ENCODE results near the gene PLCH1. TPM values are rescaled to one million over a fixed set of nuclear protein-coding genes. Genes with fewer than 3 reads are reported as not detected.

The PLCH1 gene
- total RNA-seq, 4 donors from 2014 or later: 0.19 to 2.1 (median 0.28) TPM

DNA sequence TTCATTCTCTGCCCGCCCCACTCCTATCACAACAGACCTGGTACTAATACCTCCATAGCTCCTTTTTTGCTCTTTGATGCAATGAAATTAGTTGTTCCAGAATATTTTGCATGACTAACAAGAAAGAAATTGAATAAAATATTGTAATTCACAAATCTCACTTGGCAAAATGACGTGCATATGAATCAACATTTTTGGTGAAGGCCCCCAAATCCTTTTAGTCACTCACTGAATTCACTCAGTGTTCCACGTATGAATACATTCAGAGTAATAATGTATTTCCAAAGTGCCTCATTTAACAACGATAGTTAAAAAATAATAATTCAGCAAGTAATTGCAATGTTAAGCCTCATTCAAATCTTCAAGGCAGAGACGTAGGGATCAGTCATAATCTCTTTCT lies 302.8 kb downstream of the PLCH1 start:
- H3K27me3 ChIP-seq: no peaks in the 10 kb centered on the region
- WGBS, 2 donors: 48 to 61% methylated on average over 5 of the region's 5 CpGs
- intact Hi-C loops (cut with DNase I): no loop called here
- no peaks in the 10 kb centered on the region for H3K9me3 ChIP-seq
- no peaks in the 10 kb centered on the region for H3K4me1 ChIP-seq
- TF ChIP-seq, protein P1, sequence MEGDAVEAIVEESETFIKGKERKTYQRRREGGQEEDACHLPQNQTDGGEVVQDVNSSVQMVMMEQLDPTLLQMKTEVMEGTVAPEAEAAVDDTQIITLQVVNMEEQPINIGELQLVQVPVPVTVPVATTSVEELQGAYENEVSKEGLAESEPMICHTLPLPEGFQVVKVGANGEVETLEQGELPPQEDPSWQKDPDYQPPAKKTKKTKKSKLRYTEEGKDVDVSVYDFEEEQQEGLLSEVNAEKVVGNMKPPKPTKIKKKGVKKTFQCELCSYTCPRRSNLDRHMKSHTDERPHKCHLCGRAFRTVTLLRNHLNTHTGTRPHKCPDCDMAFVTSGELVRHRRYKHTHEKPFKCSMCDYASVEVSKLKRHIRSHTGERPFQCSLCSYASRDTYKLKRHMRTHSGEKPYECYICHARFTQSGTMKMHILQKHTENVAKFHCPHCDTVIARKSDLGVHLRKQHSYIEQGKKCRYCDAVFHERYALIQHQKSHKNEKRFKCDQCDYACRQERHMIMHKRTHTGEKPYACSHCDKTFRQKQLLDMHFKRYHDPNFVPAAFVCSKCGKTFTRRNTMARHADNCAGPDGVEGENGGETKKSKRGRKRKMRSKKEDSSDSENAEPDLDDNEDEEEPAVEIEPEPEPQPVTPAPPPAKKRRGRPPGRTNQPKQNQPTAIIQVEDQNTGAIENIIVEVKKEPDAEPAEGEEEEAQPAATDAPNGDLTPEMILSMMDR (IDR thresholded peaks at IDR 0.05): no peak
- TF ChIP-seq POLR2A (IDR thresholded peaks at IDR 0.05): no peak
- DNase-seq: no peak
- H3K4me3 ChIP-seq: no peak overlapping the region
- H3K27ac ChIP-seq: no peak overlapping the region
- no peaks in the 10 kb centered on the region for H3K36me3 ChIP-seq

- H3K9me3 ChIP-seq: no peaks in the 10 kb centered on the region
- no peaks in the 10 kb centered on the region for H3K27me3 ChIP-seq
- no peaks in the 10 kb centered on the region for H3K36me3 ChIP-seq
- H3K4me1 ChIP-seq: no peaks in the 10 kb centered on the region
- no peak overlapping the region for H3K4me3 ChIP-seq
- TF ChIP-seq POLR2A (IDR thresholded peaks at IDR 0.05): no peak
- TF ChIP-seq, protein P1 (IDR thresholded peaks at IDR 0.05): no peak
- WGBS, 2 donors: 93% methylated on average over 1 of the region's 1 CpG
- H3K27ac ChIP-seq: no peak overlapping the region
- DNase-seq: no peak
- intact Hi-C loops (cut with DNase I): no loop called here
Observed at GRCh38 chr3:155441506-155441905, 303.4 kb downstream of the PLCH1 start.

GRCh38 chr3:155441026-155441425 lies 303.8 kb downstream of the PLCH1 start:
- DNase-seq: no peak
- Histone ChIP-seq H3K4me3 (no peak overlapping the region), H3K36me3 (no peaks in the 10 kb centered on the region), H3K9me3 (no peaks in the 10 kb centered on the region), H3K27ac (no peak overlapping the region), H3K27me3 (no peaks in the 10 kb centered on the region), H3K4me1 (no peaks in the 10 kb centered on the region)
- intact Hi-C loops (cut with DNase I): no loop called here
- WGBS, 2 donors: 33 to 50% methylated on average over 2 of the region's 2 CpGs
- TF ChIP-seq, protein P1 (IDR thresholded peaks at IDR 0.05): no peak
- TF ChIP-seq POLR2A (IDR thresholded peaks at IDR 0.05): no peak

GRCh38 chr3:155435821-155436220 lies 309.1 kb downstream of the PLCH1 start:
- Histone ChIP-seq H3K27ac (no peak overlapping the region), H3K27me3 (no peaks in the 10 kb centered on the region)

GRCh38 chr3:155431856-155432570 lies 312.9 kb downstream of the PLCH1 start:
- no peak for DNase-seq
- H3K36me3 ChIP-seq: no peaks in the 10 kb centered on the region
- 75 to 77% methylated on average over 7 of the region's 7 CpGs for WGBS, 2 donors
- intact Hi-C loops (cut with DNase I): no loop called here
- no peaks in the 10 kb centered on the region for H3K27me3 ChIP-seq
- no peak overlapping the region for H3K27ac ChIP-seq
- H3K4me3 ChIP-seq: no peak overlapping the region
- peaks cover 0 to 15% (median 12%) of the 10 kb centered on the region in 3 donors for H3K9me3 ChIP-seq
- TF ChIP-seq, protein P1 (IDR thresholded peaks at IDR 0.05): no peak
- TF ChIP-seq POLR2A (IDR thresholded peaks at IDR 0.05): no peak
- H3K4me1 ChIP-seq: no peaks in the 10 kb centered on the region

More at GRCh38 chr3:155435821-155436220, 309.1 kb downstream of the PLCH1 start:
- intact Hi-C loops (cut with DNase I): no loop called here
- Histone ChIP-seq H3K9me3 (no peaks in the 10 kb centered on the region), H3K36me3 (no peaks in the 10 kb centered on the region), H3K4me1 (no peaks in the 10 kb centered on the region), H3K4me3 (no peak overlapping the region)
- DNase-seq: no peak
- TF ChIP-seq, protein P1 (IDR thresholded peaks at IDR 0.05): no peak
- no peak for TF ChIP-seq POLR2A (IDR thresholded peaks at IDR 0.05)
